Measurements from ENCODE around the gene FCN2.

GRCh38 chr9:134935056-134935640 is 54.5 kb downstream of the FCN2 start:
- TF ChIP-seq, protein P1, sequence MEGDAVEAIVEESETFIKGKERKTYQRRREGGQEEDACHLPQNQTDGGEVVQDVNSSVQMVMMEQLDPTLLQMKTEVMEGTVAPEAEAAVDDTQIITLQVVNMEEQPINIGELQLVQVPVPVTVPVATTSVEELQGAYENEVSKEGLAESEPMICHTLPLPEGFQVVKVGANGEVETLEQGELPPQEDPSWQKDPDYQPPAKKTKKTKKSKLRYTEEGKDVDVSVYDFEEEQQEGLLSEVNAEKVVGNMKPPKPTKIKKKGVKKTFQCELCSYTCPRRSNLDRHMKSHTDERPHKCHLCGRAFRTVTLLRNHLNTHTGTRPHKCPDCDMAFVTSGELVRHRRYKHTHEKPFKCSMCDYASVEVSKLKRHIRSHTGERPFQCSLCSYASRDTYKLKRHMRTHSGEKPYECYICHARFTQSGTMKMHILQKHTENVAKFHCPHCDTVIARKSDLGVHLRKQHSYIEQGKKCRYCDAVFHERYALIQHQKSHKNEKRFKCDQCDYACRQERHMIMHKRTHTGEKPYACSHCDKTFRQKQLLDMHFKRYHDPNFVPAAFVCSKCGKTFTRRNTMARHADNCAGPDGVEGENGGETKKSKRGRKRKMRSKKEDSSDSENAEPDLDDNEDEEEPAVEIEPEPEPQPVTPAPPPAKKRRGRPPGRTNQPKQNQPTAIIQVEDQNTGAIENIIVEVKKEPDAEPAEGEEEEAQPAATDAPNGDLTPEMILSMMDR (IDR thresholded peaks at IDR 0.05), result no peak
- no peak for TF ChIP-seq ZFX (IDR thresholded peaks at IDR 0.05; ENCODE audit: borderline replicate concordance)
